HCT116 (cell line): Measurements from ENCODE around the gene QKI. TPM values are rescaled to one million over a fixed set of nuclear protein-coding genes. Genes with fewer than 3 reads are reported as not detected.

Experiments used
- ATAC-seq: fragments of 200-7000 bp; cut with Tn5 transposase; 2 replicates; pipeline ENCODE4 v1.9.1; 2020; ENCODE audit warnings: mild to moderate bottlenecking, moderate library complexity
- BruUV-seq: library from RNA; stranded (reverse); fragments of 400-500 nt; replicated peaks from 2 replicates; lab custom pipeline; 2021; lab: Mats Ljungman, UMichigan
- CTCF ChIA-PET: fragments of 300-600 bp; sonication (Branson Sonifier 250); formaldehyde crosslinking; loops from one replicate; lab custom pipeline; 2021; ENCODE audit warnings: antibody characterized with exemption; lab: Charles Lee
- POLR2A ChIA-PET: fragments of 300-600, 350-600 bp; sonication (Branson Sonifier 250); formaldehyde crosslinking; loops from one replicate; lab custom pipeline; 2021; ENCODE audit warnings: antibody characterized with exemption; lab: Charles Lee
- RAD21 ChIA-PET, 2 experiments: fragments of 300-600 bp; sonication (Branson Sonifier 250); formaldehyde crosslinking; loops; one replicate each; lab custom pipeline; 2023; ENCODE audit warnings: low total read pairs in 2 of 2; ENCODE audit not compliant: uncharacterized antibody in 2 of 2, unreplicated experiment in 2 of 2, low non-redundant PET in 1 of 2; lab: Charles Lee
- DNase-seq: peaks from one replicate; pipeline ENCODE4 v3.0.0-alpha.2; 2010; ENCODE audit warnings: low read depth, low spot score
- H2AFZ ChIP-seq: fragments of 200-600 bp; shearing (Covaris generic), sonication (generic); 2 replicates; pipeline ENCODE4 v1.6.1; 2017; ENCODE audit warnings: low read depth, mixed run types, mixed read lengths, antibody characterized with exemption, low read length; ENCODE audit not compliant: poor library complexity, severe bottlenecking
- H3K27ac ChIP-seq: 2 replicates; pipeline ENCODE4 v1.5.1; 2012; ENCODE audit warnings: low read depth, low read length
- H3K27me3 ChIP-seq: fragments of 200-600 bp; sonication (generic); 2 replicates; pipeline ENCODE4 v1.6.1; 2016; ENCODE audit warnings: mixed run types, low read length, mixed read lengths; ENCODE audit not compliant: insufficient read depth
- H3K36me3 ChIP-seq, 2 experiments: fragments of 200-500 bp in 1 of 2; fragments of 200-600 bp in 1 of 2; sonication (Bioruptor generic) in 1 of 2; sonication (generic) in 1 of 2; 2 replicates each; pipeline versions ENCODE4 v1.5.1 to v1.6.1; 2014 to 2016; ENCODE audit warnings: low read length in 2 of 2, inconsistent platforms in 1 of 2, mixed read lengths in 1 of 2, mixed run types in 1 of 2; ENCODE audit not compliant: insufficient read depth in 2 of 2, control insufficient read depth in 1 of 2
- H3K4me1 ChIP-seq, 2 experiments: fragments of 200-600 bp in 1 of 2; sonication (generic) in 1 of 2; 2 replicates each; pipeline versions ENCODE4 v1.5.1 to v1.6.1; 2012 to 2017; ENCODE audit warnings: low read length in 2 of 2, inconsistent platforms in 1 of 2, mild to moderate bottlenecking in 1 of 2, mixed read lengths in 1 of 2, mixed run types in 1 of 2, moderate library complexity in 1 of 2; ENCODE audit not compliant: insufficient read depth in 2 of 2, control insufficient read depth in 1 of 2
- H3K4me2 ChIP-seq: fragments of 200-600 bp; sonication (generic); 2 replicates; pipeline ENCODE4 v1.6.1; 2017; ENCODE audit warnings: mixed run types, low read length, mixed read lengths
- H3K4me3 ChIP-seq, 2 experiments: fragments of 200-600 bp in 1 of 2; sonication (generic) in 1 of 2; replicated peaks in 1 of 2; 2 replicates each; pipeline ENCODE4 v1.5.1; 2011 to 2016; ENCODE audit warnings: low read length in 2 of 2, control low read depth in 1 of 2, low read depth in 1 of 2, mild to moderate bottlenecking in 1 of 2, mixed read lengths in 1 of 2, mixed run types in 1 of 2
- H3K79me2 ChIP-seq: fragments of 200-600 bp; sonication (generic); 2 replicates; pipeline ENCODE4 v1.6.1; 2017; ENCODE audit warnings: mild to moderate bottlenecking, mixed run types, low read length, moderate library complexity, mixed read lengths; ENCODE audit not compliant: insufficient read depth
- H3K9ac ChIP-seq: fragments of 200-600 bp; sonication (generic); 2 replicates; pipeline ENCODE4 v1.6.1; 2016; ENCODE audit warnings: low read length, mixed read lengths
- H3K9me2 ChIP-seq: fragments of 200-600 bp; sonication (generic), shearing (Covaris generic); 2 replicates; pipeline ENCODE4 v1.6.1; 2017; ENCODE audit warnings: mixed run types, mild to moderate bottlenecking, moderate library complexity; ENCODE audit not compliant: insufficient read depth
- H3K9me3 ChIP-seq, 2 experiments: fragments of 200-500 bp in 1 of 2; fragments of 200-600 bp in 1 of 2; sonication (Bioruptor generic) in 1 of 2; sonication (generic) in 1 of 2; 2 replicates each; pipeline ENCODE4 v1.6.1; 2014 to 2017; ENCODE audit warnings: low read length in 2 of 2, mixed read lengths in 2 of 2, inconsistent platforms in 1 of 2, low read depth in 1 of 2, mild to moderate bottlenecking in 1 of 2, mixed run types in 1 of 2, moderate library complexity in 1 of 2; ENCODE audit not compliant: control insufficient read depth in 1 of 2, insufficient read depth in 1 of 2
- H4K20me1 ChIP-seq: fragments of 200-600 bp; sonication (generic), shearing (Covaris generic); 2 replicates; pipeline ENCODE4 v1.6.1; 2017; ENCODE audit warnings: mixed run types, mild to moderate bottlenecking, moderate library complexity; ENCODE audit not compliant: insufficient read depth
- CTCF ChIP-seq, 3 experiments: fragments of 200-600 bp in 1 of 3; sonication (generic) in 1 of 3; IDR thresholded peaks in 2 of 3; conservative IDR thresholded peaks in 1 of 3; 2 replicates each; pipeline ENCODE4 v1.5.1; 2012 to 2017; ENCODE audit warnings: low read depth in 2 of 3, low read length in 2 of 3, antibody characterized with exemption in 1 of 3, borderline replicate concordance in 1 of 3, control low read depth in 1 of 3, mild to moderate bottlenecking in 1 of 3, mixed read lengths in 1 of 3, mixed run types in 1 of 3, moderate library complexity in 1 of 3; ENCODE audit not compliant: insufficient read depth in 1 of 3
- ELF1 ChIP-seq: IDR thresholded peaks from 2 replicates; pipeline ENCODE4 v1.6.1; 2012; ENCODE audit warnings: low read depth, borderline replicate concordance
- FOSL1 ChIP-seq: IDR thresholded peaks from 2 replicates; pipeline ENCODE4 v1.6.1; 2012; ENCODE audit warnings: low read depth
- JUND ChIP-seq: IDR thresholded peaks from 2 replicates; pipeline ENCODE4 v1.6.1; 2012
- POLR2A ChIP-seq: IDR thresholded peaks from 2 replicates; pipeline ENCODE4 v1.7.0; 2011; ENCODE audit warnings: borderline replicate concordance; ENCODE audit not compliant: insufficient read depth, insufficient read length; ENCODE audit errors: extremely low read depth
- POLR2AphosphoS5 ChIP-seq: IDR thresholded peaks from 2 replicates; pipeline ENCODE4 v1.6.1; 2011; ENCODE audit warnings: mild to moderate bottlenecking, low read depth, low read length, moderate library complexity
- REST ChIP-seq: IDR thresholded peaks from 2 replicates; pipeline ENCODE4 v1.6.1; 2012; ENCODE audit warnings: low read depth
- YY1 ChIP-seq: IDR thresholded peaks from 2 replicates; pipeline ENCODE4 v1.6.1; 2011; ENCODE audit warnings: low read length, low read depth, moderate library complexity, mild to moderate bottlenecking; ENCODE audit not compliant: insufficient replicate concordance; ENCODE audit errors: extremely low read depth
- ZBTB33 ChIP-seq: IDR thresholded peaks from 2 replicates; pipeline ENCODE4 v1.6.1; 2011; ENCODE audit warnings: mild to moderate bottlenecking, low read length, moderate library complexity; ENCODE audit not compliant: insufficient replicate concordance; ENCODE audit errors: extremely low read depth
- ZFX ChIP-seq: fragments of 450-650 bp; IDR thresholded peaks from 2 replicates; pipeline ENCODE4 v1.6.1; 2017
- ZNF274 ChIP-seq: fragments of 200-500 bp; sonication (Bioruptor generic); IDR thresholded peaks from 2 replicates; pipeline ENCODE4 v1.6.1; 2014; ENCODE audit warnings: mild to moderate bottlenecking, low read depth, low read length, inconsistent platforms
- intact Hi-C: fragments of 100-400 bp; cut with micrococcal nuclease; formaldehyde crosslinking; loops from 2 replicates; pipeline ENCODE4 v1.10.0; 2022
- total RNA-seq: library from RNA; stranded (reverse); gene quantifications from one replicate; pipeline ENCODE4 v1.2.1, GENCODE V29; 2021; ENCODE audit not compliant: unreplicated experiment

The QKI gene
- total RNA-seq, 1 experiment from 2014 or later = 35.3 TPM

- TF ChIP-seq CTCF (IDR thresholded peaks at IDR 0.05 in 2 of 3, conservative IDR thresholded peaks at IDR 0.05 in 1 of 3; ENCODE audit: borderline replicate concordance in 1 of 3, insufficient read depth in 1 of 3, low read depth in 2 of 3, low read length in 2 of 3) = no peak
Measured at GRCh38 chr6:163459536-163459935, 45.0 kb downstream of the QKI start (continued).

GRCh38 chr6:163460307-163460782 is 45.8 kb downstream of the QKI start:
- H3K9ac ChIP-seq = no peak overlapping the region
- no peak overlapping the region for H2AFZ ChIP-seq
- ChIA-PET RAD21 (no interaction called here), POLR2A (no interaction called here), CTCF (no interaction called here)
- H3K27ac ChIP-seq = no peak overlapping the region
- no peaks in the 10 kb centered on the region for H3K27me3 ChIP-seq
- no peaks in the 10 kb centered on the region for H4K20me1 ChIP-seq
- H3K36me3 ChIP-seq = no peaks in the 10 kb centered on the region
- ATAC-seq (no peak), DNase-seq (no peak)
- H3K79me2 ChIP-seq = peaks cover 44% of the 10 kb centered on the region
- no peak overlapping the region for H3K4me2 ChIP-seq
- no peaks in the 10 kb centered on the region for H3K9me2 ChIP-seq
- intact Hi-C loops = no loop called here
- no TSS peak for BruUV-seq
- H3K9me3 ChIP-seq = no peaks in the 10 kb centered on the region
- H3K4me1 ChIP-seq = no peaks in the 10 kb centered on the region
- no peak overlapping the region for H3K4me3 ChIP-seq
- no peak for TF ChIP-seq JUND

- no TSS peak for BruUV-seq
- Histone ChIP-seq H3K79me2 (peaks cover 44% of the 10 kb centered on the region), H3K36me3 (no peaks in the 10 kb centered on the region), H3K27ac (no peak overlapping the region), H3K27me3 (no peaks in the 10 kb centered on the region), H3K9me2 (no peaks in the 10 kb centered on the region), H3K9ac (no peak overlapping the region), H3K4me3 (no peak overlapping the region), H3K4me2 (no peak overlapping the region), H3K4me1 (no peaks in the 10 kb centered on the region), H2AFZ (no peak overlapping the region), H4K20me1 (no peaks in the 10 kb centered on the region), H3K9me3 (no peaks in the 10 kb centered on the region)
- RAD21 ChIA-PET = no interaction called here
- POLR2A ChIA-PET = no interaction called here
- CTCF ChIA-PET = no interaction called here
- ATAC-seq = no peak
- DNase-seq = no peak
- intact Hi-C loops = no loop called here
- TF ChIP-seq FOSL1 = no peak
- no peak for TF ChIP-seq REST
- no peak for TF ChIP-seq JUND
- no peak for TF ChIP-seq POLR2AphosphoS5
- no peak for TF ChIP-seq YY1
- no peak for TF ChIP-seq POLR2A
- no peak for TF ChIP-seq ZNF274
- TF ChIP-seq ZFX = no peak
- no peak for TF ChIP-seq ELF1
- no peak for TF ChIP-seq ZBTB33
Measured at GRCh38 chr6:163461696-163462095, 47.2 kb downstream of the QKI start.
